WI38 (cell line): ENCODE results near the gene HLA-DMB.

ENCODE experiments used
- H3K4me3 ChIP-seq: 2 replicates; pipeline ENCODE4 v1.5.1; 2011; ENCODE audit warnings: low read depth, mild to moderate bottlenecking, control low read depth, low read length
- TF ChIP-seq, protein P1 (sequence below): IDR thresholded peaks from 2 replicates; pipeline ENCODE4 v1.5.1; 2012; ENCODE audit warnings: low read depth, mild to moderate bottlenecking, control low read depth, low read length

HLA-DMB gene

DNA sequence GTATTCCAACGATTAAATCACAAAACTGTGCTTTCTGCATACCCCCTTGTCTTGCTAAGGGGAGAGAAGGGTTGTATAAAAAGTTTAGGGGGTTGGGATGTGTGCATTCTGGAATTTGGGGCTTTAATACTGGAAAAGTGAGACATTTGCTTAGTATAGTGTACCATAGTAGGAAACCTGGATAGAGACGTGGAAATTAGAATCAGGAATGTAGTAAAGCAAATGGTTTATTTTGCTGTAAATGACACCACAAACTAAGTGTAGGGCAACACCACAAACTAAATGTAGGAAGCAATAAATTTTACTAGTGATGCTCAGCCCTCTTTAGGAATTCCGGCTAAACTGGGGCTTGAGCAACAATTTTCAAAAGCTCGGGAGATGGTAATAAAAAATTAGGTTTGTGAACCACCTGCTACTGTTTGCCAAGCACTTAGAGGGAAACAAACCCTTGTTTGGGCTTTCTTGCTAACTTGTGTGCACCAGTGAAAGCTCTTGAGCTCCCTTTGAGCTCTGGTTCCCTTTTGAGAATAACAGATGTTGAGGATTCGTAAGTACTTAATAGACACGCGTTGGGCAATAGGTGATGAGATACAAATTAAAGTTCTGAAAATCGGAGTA lies 41.4 kb upstream of the HLA-DMB start:
- TF ChIP-seq, protein P1, sequence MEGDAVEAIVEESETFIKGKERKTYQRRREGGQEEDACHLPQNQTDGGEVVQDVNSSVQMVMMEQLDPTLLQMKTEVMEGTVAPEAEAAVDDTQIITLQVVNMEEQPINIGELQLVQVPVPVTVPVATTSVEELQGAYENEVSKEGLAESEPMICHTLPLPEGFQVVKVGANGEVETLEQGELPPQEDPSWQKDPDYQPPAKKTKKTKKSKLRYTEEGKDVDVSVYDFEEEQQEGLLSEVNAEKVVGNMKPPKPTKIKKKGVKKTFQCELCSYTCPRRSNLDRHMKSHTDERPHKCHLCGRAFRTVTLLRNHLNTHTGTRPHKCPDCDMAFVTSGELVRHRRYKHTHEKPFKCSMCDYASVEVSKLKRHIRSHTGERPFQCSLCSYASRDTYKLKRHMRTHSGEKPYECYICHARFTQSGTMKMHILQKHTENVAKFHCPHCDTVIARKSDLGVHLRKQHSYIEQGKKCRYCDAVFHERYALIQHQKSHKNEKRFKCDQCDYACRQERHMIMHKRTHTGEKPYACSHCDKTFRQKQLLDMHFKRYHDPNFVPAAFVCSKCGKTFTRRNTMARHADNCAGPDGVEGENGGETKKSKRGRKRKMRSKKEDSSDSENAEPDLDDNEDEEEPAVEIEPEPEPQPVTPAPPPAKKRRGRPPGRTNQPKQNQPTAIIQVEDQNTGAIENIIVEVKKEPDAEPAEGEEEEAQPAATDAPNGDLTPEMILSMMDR, result no peak
- no peak overlapping the region for H3K4me3 ChIP-seq

GRCh38 chr6:32980488-32981038 lies 39.7 kb upstream of the HLA-DMB start:
- no peak overlapping the region for H3K4me3 ChIP-seq
- TF ChIP-seq, protein P1, result no peak

DNA sequence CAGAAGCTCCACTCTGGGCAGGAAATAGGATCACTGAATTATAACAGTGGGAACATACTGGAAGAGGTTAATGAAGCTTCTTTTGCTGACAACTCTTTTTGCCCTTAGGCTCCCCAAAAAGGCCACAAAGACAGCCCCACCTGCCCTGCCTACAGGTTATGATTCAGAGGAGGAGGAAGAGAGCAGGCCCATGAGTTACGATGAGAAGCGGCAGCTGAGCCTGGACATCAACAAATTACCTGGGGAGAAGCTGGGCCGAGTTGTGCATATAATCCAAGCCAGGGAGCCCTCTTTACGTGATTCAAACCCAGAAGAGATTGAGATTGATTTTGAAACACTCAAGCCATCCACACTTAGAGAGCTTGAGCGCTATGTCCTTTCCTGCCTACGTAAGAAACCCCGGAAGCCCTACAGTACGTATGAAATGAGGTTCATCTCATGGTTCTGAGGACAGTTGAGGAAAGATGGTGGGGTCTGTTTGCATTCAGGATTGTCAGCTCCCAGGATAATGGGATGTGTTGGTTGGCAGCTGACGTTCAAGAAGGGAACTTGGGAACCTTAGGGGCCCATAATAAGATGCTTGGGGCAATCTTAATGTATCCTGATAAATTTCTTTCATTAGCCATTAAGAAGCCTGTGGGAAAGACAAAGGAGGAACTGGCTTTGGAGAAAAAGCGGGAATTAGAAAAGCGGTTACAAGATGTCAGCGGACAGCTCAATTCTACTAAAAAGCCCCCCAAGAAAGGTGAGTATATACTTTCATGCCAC lies 39.1 kb upstream of the HLA-DMB start:
- TF ChIP-seq, protein P1, result no peak
- H3K4me3 ChIP-seq, result no peak overlapping the region

- no peak overlapping the region for H3K4me3 ChIP-seq
- TF ChIP-seq, protein P1, result no peak
These were observed 37.1 kb upstream of the HLA-DMB start for GRCh38 chr6:32977953-32978324.

DNA sequence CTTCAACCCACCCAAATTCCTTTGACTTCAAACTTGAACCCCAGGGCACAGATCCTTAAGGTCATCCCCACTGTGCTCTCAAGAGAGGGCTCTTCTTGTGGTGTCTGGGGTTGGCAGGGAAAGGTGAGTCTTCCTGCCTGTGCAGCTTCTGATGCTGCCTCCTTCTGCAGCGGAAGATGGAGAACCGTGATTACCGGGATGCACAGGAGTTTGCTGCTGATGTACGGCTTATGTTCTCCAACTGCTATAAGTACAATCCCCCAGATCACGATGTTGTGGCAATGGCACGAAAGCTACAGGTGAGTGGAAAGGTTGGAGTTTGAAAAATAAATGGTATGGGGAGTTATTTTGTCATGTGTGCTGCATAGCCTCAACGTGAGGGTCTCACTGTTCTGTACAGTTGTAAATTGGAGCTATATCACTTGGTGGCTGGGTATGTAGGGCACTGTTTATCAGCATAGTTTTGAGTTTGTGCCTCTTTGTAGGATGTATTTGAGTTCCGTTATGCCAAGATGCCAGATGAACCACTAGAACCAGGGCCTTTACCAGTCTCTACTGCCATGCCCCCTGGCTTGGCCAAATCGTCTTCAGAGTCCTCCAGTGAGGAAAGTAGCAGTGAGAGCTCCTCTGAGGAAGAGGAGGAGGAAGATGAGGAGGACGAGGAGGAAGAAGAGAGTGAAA lies 36.6 kb upstream of the HLA-DMB start:
- no peak overlapping the region for H3K4me3 ChIP-seq
- TF ChIP-seq, protein P1, result no peak

GRCh38 chr6:32976334-32977069 lies 35.7 kb upstream of the HLA-DMB start:
- TF ChIP-seq, protein P1, result no peak
- H3K4me3 ChIP-seq, result no peak overlapping the region; the same call in 1 of the 2 replicates
